ENCODE data around the gene KRT16.
A peak's percentile ranks its signal among the peaks of the same experiment; 100 is the strongest.
"Not testable (repeated sequence)": the region's sequence is repeated elsewhere in the genome, so short reads cannot be mapped to it uniquely, and the experiment has no call there.

KRT16 gene

DNA sequence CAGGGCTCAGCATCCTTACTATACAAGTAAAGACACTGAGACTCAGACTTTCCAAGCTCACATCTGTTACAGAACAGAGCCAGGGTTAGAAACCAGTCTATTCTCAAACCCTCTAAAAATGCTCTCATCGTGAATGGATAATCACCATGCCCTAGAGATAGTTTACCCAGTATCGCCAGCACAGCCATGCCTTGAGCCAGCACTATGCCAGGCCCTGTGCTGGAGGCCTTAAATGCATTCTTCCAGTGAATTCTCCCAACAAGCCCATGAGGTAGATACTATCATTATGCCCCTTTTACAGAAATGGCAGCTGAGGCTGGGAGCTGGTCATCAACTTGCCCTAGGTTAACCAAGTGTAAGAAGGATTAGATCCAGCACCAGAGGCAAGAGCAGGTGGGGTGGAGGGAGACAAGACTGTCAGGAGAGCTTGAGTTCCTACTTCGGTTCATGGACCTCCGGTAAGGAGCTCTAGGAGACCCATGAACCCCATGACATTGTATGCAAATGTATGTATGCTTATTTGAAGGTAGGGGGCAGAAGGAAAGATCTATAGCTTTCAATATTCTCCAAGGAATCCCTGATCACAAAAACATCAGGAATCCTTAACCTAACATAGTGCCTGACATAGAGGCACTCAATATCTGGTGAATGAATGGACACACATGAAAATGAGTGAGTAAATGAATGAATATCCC is 31.1 kb downstream of the KRT16 start:
- DNase-seq = no peak

DNA sequence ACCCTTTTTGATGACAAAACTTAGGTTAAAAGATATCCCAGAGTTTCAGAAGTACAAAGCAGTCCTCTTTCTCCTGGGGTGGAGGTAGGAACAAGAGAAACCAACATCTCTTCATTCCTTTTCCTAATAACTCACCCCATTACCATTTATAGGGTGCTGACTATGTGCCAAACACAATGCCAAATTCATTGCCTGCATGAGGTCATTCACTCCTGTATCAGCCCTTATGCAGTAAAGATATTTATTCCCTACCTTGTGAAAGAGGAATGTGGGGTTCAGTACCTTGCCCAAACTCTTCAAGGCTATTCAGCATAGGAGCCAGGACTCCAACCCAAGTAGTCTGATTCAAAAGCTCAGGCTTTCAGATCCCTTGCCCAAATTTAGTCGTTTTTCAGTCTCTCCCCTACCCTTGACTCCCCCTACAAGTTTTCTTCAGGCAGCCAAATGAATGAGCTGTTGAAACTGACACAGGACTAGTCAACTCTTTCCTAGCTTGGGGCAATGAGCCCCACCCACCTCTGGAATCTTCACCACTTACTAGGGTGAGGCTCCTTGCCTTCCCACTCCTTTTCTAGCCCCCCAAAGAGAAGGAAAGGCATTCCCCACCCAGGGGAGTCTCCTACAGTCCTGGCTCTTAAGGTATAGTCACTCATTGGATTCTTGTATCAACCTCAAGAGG is 31.7 kb downstream of the KRT16 start:
- no peak for DNase-seq

DNA sequence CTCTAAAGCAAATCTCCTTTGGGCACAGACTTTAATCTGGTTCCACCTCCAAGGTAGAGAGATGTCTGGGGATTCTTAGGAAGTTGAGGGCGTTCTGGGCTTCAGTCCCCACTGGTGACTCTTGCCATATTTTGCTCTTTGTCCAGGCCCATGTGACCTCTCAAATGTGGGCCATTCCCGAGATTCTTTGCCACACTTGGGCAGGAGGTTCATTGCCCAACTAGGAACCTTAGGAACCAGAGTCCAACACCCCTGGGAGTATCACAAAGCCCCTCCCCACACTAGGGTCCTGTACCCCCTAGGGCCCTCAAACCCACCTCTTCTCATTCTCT is 32.4 kb downstream of the KRT16 start:
- DNase-seq = no peak

DNA sequence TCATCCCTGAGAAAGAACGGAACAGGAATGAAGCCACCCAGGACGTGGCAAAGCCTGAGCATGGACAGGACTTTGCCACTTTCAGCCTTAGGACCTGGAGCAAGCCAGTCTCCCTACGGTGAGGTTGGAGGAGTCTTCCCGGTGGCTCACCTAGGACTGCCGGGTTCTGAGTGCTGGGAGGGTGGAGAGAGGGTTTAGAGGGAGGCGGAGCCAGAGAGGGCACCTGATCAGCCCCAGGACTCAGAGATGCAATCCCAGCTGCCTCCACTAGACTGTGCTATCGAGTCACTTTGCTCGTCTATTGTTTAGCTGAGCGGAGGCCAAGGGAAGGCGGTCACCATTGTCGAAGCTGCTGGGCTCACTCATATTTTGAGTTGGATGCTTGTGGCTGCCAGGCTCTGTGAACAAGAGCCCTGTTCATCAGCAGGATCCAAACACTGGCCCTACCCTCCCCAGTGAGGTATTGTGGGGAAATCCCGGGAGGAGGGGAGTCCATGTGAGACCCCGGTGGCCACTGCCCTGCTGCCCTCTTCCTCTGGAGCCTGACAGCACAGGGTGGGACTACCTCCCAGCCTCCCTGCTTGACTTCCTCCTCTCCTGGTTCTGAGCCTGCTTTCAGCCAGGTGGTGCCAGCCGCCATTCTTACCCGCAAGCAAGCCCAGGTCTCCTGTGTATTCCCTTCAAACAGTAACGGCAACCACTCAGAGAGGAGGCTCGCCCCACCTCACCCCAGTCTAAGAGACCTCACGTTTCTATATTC is 32.9 kb downstream of the KRT16 start:
- DNase-seq = peak; percentile 82 to 89 (median 84)

DNA sequence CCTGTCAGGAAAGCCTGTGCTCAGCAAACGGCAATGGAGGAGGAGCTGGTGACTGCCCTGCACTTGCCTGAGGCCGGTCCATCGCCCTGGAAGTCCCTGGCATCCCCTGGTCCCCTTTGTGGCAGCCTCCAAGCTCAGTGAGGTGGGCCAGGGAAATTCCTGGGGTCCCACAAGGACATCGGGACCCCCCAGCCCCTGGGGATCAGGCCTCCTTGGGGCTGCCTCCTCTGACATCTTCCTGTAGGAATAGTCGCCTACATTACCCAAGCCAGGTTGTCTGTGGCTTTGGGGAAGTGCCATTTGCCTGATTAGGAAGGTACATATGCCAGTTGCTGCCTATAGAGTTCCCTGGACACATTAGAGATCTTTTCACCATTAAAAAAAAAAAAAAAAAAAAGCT is 33.6 kb downstream of the KRT16 start:
- DNase-seq = no peak

DNA sequence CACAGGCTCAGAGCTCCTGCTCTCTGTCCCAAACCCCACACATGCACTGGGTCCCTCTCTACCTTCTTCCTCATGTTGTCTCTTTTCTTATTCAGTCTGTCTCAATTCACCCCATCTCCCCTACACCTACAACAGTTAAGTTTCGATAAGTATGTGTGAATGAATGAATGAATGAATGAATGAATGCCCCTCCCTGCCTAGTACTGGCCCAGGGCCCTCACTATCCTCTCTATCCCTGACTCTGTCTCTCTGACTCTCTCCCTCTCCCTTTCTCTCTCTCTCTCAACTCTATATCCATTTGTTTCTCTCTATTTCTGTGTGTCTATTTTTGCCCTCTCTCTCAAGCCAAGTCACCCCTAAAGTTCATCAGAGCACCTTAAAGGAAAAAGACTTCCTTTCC is 34.0 kb downstream of the KRT16 start:
- DNase-seq = no peak

DNA sequence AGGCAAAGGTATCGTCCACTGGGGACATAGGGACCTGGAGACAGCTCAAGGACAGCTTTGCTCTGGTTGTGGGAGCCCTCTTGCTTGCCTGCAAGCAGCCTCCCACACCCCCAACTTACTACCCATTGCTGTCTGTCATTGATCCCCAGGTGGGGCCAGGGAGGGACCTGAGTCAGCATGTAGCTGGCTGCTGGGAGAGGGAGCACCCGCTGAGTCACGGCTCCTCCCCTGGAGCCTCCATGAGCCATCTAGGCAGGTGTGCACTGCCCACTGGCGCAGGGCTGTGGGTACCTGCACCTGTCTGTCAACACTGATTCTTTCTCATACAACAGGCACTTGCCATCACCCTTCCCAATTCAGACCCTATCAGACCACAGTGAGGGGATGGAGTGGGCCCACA is 35.8 kb downstream of the KRT16 start:
- not testable (repeated sequence) for DNase-seq

DNA sequence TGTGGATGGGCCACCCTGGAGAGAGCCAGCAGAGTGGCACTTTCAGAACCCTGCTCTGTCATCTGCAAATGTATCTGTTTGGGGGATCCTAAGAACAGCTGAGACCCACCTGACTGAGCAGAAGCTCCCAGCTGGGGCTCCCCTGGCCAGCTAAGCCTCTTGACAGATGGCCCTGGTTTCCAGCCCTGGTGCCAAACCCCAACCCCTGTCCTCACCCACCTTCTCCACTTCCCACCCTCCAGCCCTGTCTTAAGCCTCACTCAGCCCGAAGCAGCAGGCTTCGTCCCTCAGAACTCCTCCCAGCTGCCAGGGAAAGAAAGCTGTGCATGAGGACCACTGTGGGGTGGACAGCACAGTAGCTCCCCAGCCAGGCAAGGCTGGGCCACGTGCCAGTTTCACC is 37.2 kb downstream of the KRT16 start:
- DNase-seq = no peak

DNA sequence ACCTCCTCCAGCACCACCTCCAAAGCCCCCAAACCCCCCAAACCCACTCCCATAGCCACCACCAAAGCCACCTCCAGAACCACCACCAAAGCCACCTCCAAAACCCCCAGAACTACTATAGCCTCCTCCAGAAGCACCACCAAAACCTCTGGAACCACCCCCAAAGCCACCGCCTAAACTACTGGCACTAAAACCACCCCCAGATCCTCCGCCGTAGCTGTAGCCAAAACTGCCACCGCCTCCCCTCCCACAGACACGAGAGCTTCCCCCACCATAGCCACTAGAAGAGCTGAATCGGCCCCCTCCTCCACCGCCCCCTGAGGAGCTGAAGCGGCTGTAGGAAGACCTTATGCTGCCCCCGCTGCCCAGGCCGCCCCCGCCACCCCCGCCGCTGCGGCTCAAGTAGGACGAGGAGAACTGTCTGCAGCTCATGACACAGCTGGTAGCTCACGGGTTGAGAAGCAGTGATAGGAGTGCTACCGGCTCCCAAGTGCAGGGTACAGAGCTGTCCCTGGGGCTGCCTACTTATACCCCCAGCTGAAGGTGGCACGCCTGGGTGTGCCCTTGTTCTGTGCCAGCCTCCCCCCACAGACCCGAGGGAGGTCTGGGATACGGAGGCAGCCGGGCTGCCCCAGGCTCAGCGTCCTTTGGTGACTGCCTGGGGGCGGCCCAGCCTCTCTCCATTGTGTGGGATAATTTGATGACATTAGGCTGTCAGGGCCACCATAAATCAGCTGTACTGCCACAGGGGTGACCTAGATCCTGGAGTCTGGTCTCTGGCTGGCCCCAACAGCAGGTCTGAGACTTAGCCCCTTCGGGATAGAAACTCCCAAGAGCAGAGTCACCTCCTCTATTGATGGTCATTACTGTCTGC is 40.8 kb downstream of the KRT16 start, which contains the start of gene KRT9:
Gene KRT9, minus strand, starts transcription at position 499 of the 874 bp plus-strand sequence. Its CDS starts 67 bp downstream, at position 432.
- DNase-seq = no peak

DNA sequence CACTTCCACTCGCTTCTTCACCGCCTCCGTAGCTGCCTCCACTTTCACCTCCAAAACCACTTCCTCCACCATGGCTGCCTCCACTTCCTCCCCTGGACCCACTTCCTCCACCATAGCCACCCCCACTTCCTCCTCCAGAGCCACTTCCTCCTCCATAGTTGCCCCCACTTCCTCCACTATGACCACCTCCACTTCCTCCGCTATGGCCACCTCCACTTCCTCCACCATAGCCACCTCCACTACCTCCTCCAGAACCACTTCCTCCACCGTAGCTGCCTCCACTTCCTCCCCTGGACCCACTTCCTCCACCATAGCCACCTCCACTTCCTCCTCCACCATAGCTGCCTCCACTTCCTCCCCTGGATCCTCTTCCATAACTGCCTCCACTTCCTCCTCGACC is 45.2 kb downstream of the KRT16 start:
- no peak for DNase-seq

DNA sequence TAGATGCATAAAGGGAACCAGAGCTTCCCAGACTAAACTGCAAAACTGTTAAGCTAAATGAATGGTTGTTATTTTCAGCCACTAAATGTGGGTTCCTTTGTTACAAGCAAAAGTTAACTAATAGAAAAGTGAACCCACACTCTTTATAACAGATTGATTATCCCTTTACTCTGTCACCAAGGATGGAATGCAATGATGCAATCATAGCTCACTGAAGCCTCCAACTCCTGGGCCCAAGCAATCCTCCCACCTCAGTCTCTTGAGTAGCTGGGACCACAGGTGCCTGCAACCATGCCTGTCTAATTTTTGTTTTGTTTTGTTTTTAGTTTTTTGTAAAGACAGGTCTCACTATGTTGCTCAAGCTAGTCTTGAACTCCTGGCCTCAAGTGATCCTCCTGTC is 47.2 kb downstream of the KRT16 start:
- no peak for DNase-seq

DNA sequence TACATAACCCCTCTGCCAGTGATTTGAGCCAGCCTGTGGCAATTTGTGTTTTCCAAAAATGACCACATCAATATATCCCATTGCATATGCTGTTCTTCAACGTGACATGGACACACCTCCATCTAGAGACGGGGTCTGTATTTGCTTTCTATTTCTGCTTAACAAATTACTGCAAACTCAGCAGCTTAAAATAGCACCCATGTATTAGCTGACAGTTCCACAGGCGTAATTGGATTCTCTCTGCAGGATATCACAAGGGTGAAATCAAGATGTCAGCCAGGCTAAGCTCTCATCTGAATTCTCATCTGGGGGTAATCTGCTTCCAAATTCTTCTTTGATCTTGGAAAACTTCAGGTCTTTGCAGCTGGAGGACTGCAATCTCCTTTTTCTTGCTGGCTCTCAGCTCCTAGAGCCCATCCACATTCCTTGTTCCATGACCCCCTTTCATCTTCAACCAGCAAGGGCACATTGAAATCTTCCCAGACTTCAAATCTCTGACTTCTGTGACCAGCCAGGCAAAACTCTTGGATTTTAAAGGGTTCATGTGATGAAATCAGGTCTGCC is 48.9 kb downstream of the KRT16 start:
- no peak for DNase-seq

DNA sequence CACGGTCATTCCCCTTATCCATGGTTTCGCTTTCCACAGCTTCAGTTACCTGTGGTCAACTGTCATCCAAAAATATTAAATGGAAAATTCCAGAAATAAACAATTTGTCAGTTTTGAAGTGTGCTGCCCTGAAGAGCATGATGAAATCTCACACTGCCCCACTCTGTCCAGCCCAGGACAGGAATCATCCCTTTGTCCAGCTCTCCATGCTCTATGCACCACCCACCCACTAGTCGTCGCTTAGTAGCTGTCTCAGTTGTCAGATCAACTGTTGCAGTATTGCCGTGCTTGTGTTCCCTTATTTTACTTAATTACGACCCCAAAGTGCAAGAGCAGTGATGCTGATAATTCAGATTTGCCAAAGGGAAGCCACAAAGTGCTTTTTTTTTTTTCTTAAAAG is 51.0 kb downstream of the KRT16 start:
- no peak for DNase-seq

Measured in suppressor macrophage treated with lipopolysaccharide for 1 hour (primary cell).